Fibroblast of peridontal ligament (primary cell): Measurements from ENCODE around the gene GTF2IRD1.
"Not testable (repeated sequence)": the region's sequence is repeated elsewhere in the genome, so short reads cannot be mapped to it uniquely, and the experiment has no call there.

Experiments
- DNase-seq: peaks from one replicate; pipeline ENCODE4 v3.0.0-alpha.2; 2010; ENCODE audit errors: extremely low read depth

The GTF2IRD1 gene

GRCh38 chr7:74453322-74454011 lies at the start of gene GTF2IRD1:
Gene GTF2IRD1 (plus strand): TSS chr7:74453906. CDS start chr7:74508081, 54,175 bp downstream.
- DNase-seq, result peak; percentile 67

GRCh38 chr7:74404388-74404700 lies 49.4 kb upstream of the GTF2IRD1 start:
- no peak for DNase-seq

GRCh38 chr7:74404741-74405140 lies 49.0 kb upstream of the GTF2IRD1 start:
- DNase-seq, result no peak

- no peak for DNase-seq
These were observed 48.4 kb upstream of the GTF2IRD1 start for GRCh38 chr7:74405191-74405898.

GRCh38 chr7:74405899-74406512 lies 47.7 kb upstream of the GTF2IRD1 start:
- DNase-seq, result no peak

GRCh38 chr7:74407958-74408357 lies 45.7 kb upstream of the GTF2IRD1 start:
- DNase-seq, result no peak

- DNase-seq, result no peak
These were observed 44.1 kb upstream of the GTF2IRD1 start for GRCh38 chr7:74409571-74409970.

GRCh38 chr7:74410772-74411171 lies 42.9 kb upstream of the GTF2IRD1 start:
- no peak for DNase-seq

GRCh38 chr7:74411571-74411970 lies 42.1 kb upstream of the GTF2IRD1 start:
- DNase-seq, result not testable (repeated sequence)

- no peak for DNase-seq
These were observed 41.6 kb upstream of the GTF2IRD1 start for GRCh38 chr7:74412056-74412455.

- DNase-seq, result no peak
These were observed 41.1 kb upstream of the GTF2IRD1 start for GRCh38 chr7:74412603-74413002.

GRCh38 chr7:74414595-74415333 lies 38.9 kb upstream of the GTF2IRD1 start:
- DNase-seq, result not testable (repeated sequence)

- DNase-seq, result peak; percentile 69
These were observed 36.2 kb upstream of the GTF2IRD1 start for GRCh38 chr7:74417419-74417971.

- DNase-seq, result no peak
These were observed 35.6 kb upstream of the GTF2IRD1 start for GRCh38 chr7:74418076-74418475.

GRCh38 chr7:74418538-74418937 lies 35.2 kb upstream of the GTF2IRD1 start:
- no peak for DNase-seq

- DNase-seq, result not testable (repeated sequence)
These were observed 34.5 kb upstream of the GTF2IRD1 start for GRCh38 chr7:74419232-74419631.

GRCh38 chr7:74420006-74420405 lies 33.7 kb upstream of the GTF2IRD1 start:
- no peak for DNase-seq

GRCh38 chr7:74424291-74424880 lies 29.3 kb upstream of the GTF2IRD1 start:
- no peak for DNase-seq

- no peak for DNase-seq
These were observed 25.7 kb upstream of the GTF2IRD1 start for GRCh38 chr7:74428023-74428422.

- DNase-seq, result peak; percentile 72
These were observed 24.5 kb upstream of the GTF2IRD1 start for GRCh38 chr7:74429153-74429747.

- DNase-seq, result not testable (repeated sequence)
These were observed 23.3 kb upstream of the GTF2IRD1 start for GRCh38 chr7:74430409-74430808.
